ENCODE measurements around the gene GSG1L. TPM values are rescaled to one million over a fixed set of nuclear protein-coding genes. Genes with fewer than 3 reads are reported as not detected.
A peak's percentile ranks its signal among the peaks of the same experiment; 100 is the strongest.

The GSG1L gene
- total and polyA plus RNA-seq, 2 of the 13 experiments (the other 11 are each of a cell fraction or from before 2014, with no cell fraction given): not detected

- TF ChIP-seq, protein P1, sequence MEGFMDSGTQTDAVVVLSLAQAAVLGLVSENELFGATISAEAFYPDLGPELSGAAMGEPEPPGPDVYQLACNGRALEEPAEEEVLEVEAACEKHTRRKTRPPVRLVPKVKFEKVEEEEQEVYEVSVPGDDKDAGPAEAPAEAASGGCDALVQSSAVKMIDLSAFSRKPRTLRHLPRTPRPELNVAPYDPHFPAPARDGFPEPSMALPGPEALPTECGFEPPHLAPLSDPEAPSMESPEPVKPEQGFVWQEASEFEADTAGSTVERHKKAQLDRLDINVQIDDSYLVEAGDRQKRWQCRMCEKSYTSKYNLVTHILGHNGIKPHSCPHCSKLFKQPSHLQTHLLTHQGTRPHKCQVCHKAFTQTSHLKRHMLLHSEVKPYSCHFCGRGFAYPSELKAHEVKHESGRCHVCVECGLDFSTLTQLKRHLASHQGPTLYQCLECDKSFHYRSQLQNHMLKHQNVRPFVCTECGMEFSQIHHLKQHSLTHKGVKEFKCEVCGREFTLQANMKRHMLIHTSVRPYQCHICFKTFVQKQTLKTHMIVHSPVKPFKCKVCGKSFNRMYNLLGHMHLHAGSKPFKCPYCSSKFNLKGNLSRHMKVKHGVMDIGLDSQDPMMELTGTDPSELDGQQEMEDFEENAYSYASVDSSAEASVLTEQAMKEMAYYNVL (CRISPR knock-in tag; IDR thresholded peaks at IDR 0.05; ENCODE audit: borderline replicate concordance): no peak
- TF ChIP-seq TARDBP (CRISPR knock-in tag; IDR thresholded peaks at IDR 0.05) (0 out of 2 replicates have a peak, but pooled peaks have one; percentile 35), ZNF639 (CRISPR knock-in tag; conservative IDR thresholded peaks at IDR 0.05) (no peak), PHB2 (IDR thresholded peaks at IDR 0.05; ENCODE audit: partially characterized antibody) (no peak), NR1H2 (CRISPR knock-in tag; IDR thresholded peaks at IDR 0.05; ENCODE audit: borderline replicate concordance, low read depth) (no peak), ZNF282 (IDR thresholded peaks at IDR 0.05; ENCODE audit: partially characterized antibody) (no peak), MXD3 (CRISPR knock-in tag; IDR thresholded peaks at IDR 0.05) (no peak; the same call in 1 of the 2 replicates), TCF12 (IDR thresholded peaks at IDR 0.05) (no peak), TCF12 (CRISPR knock-in tag; IDR thresholded peaks at IDR 0.05) (no peak), ZNF674 (CRISPR knock-in tag; IDR thresholded peaks at IDR 0.05; ENCODE audit: low read depth) (no peak), ZFP62 (CRISPR knock-in tag; IDR thresholded peaks at IDR 0.05) (no peak), FOXO1 (CRISPR knock-in tag; IDR thresholded peaks at IDR 0.05) (no peak), ZNF552 (CRISPR knock-in tag; IDR thresholded peaks at IDR 0.05; ENCODE audit: borderline replicate concordance) (no peak), NFE2L2 (IDR thresholded peaks at IDR 0.05; ENCODE audit: low read length) (no peak), ZNF264 (CRISPR knock-in tag; IDR thresholded peaks at IDR 0.05) (no peak), KAT2B (IDR thresholded peaks at IDR 0.05; ENCODE audit: borderline replicate concordance, low read depth, low read length) (no peak), ETV5 (CRISPR knock-in tag; IDR thresholded peaks at IDR 0.05; ENCODE audit: borderline replicate concordance) (no peak; the same call in 1 of the 2 replicates), KLF6 (CRISPR knock-in tag; IDR thresholded peaks at IDR 0.05) (no peak), BHLHE40 (IDR thresholded peaks at IDR 0.05; ENCODE audit: low read length) (no peak), ZNF501 (CRISPR knock-in tag; IDR thresholded peaks at IDR 0.05) (peak; percentile 59), ERF (CRISPR knock-in tag; IDR thresholded peaks at IDR 0.05) (no peak), NONO (IDR thresholded peaks at IDR 0.05) (no peak), NONO (CRISPR knock-in tag; conservative IDR thresholded peaks at IDR 0.05) (no peak), ZNF326 (CRISPR knock-in tag; IDR thresholded peaks at IDR 0.05; ENCODE audit: borderline replicate concordance) (no peak)
- TF ChIP-seq, protein P2, sequence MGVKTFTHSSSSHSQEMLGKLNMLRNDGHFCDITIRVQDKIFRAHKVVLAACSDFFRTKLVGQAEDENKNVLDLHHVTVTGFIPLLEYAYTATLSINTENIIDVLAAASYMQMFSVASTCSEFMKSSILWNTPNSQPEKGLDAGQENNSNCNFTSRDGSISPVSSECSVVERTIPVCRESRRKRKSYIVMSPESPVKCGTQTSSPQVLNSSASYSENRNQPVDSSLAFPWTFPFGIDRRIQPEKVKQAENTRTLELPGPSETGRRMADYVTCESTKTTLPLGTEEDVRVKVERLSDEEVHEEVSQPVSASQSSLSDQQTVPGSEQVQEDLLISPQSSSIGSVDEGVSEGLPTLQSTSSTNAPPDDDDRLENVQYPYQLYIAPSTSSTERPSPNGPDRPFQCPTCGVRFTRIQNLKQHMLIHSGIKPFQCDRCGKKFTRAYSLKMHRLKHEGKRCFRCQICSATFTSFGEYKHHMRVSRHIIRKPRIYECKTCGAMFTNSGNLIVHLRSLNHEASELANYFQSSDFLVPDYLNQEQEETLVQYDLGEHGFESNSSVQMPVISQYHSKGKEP (CRISPR knock-in tag; IDR thresholded peaks at IDR 0.05): no peak
These were observed 196.1 kb downstream of the GSG1L start (continued) for GRCh38 chr16:27867122-27868110.

All from HepG2 (cell line).